Activated naive CD8-positive, alpha-beta T cell treated with anti-CD3 and anti-CD28 coated beads, Interleukin-2, amount 50 U/mL, for 24 hours (primary cell): ENCODE measurements around the gene RCCD1.
"Not testable (repeated sequence)": the region's sequence is repeated elsewhere in the genome, so short reads cannot be mapped to it uniquely, and the experiment has no call there.

Source experiments
- ATAC-seq: fragments of 150-1000 bp; cut with Tn5 transposase; one replicate; pipeline ENCODE4 v1.10.0; 2021
- DNase-seq: peaks from one replicate; pipeline ENCODE4 v3.0.0; 2021
- H3K27ac Mint-ChIP-seq: one replicate; pipeline ENCODE4 v1.8.0; 2021; ENCODE audit warnings: mild to moderate bottlenecking, mixed read lengths
- H3K27me3 Mint-ChIP-seq: one replicate; pipeline ENCODE4 v1.8.0; 2021; ENCODE audit warnings: mixed read lengths
- H3K36me3 Mint-ChIP-seq: one replicate; pipeline ENCODE4 v1.8.0; 2021; ENCODE audit warnings: low read depth, mixed read lengths
- H3K4me1 Mint-ChIP-seq: one replicate; pipeline ENCODE4 v1.8.0; 2021; ENCODE audit warnings: mixed read lengths
- H3K4me3 Mint-ChIP-seq: one replicate; pipeline ENCODE4 v1.8.0; 2021; ENCODE audit warnings: mild to moderate bottlenecking, moderate library complexity, mixed read lengths
- H3K9me3 Mint-ChIP-seq: one replicate; pipeline ENCODE4 v1.8.0; 2021; ENCODE audit warnings: mixed read lengths

The RCCD1 gene

GRCh38 chr15:90914305-90915080 lies 40.2 kb upstream of the RCCD1 start:
- peaks cover 36% of the 10 kb centered on the region for H3K36me3 Mint-ChIP-seq
- no peak overlapping the region for H3K4me3 Mint-ChIP-seq
- no peak overlapping the region for H3K27ac Mint-ChIP-seq
- no peaks in the 10 kb centered on the region for H3K9me3 Mint-ChIP-seq
- ATAC-seq (no peak), DNase-seq (no peak)
- no peaks in the 10 kb centered on the region for H3K4me1 Mint-ChIP-seq
- no peaks in the 10 kb centered on the region for H3K27me3 Mint-ChIP-seq

GRCh38 chr15:90915216-90915807 lies 39.4 kb upstream of the RCCD1 start:
- DNase-seq (no peak), ATAC-seq (no peak)
- Mint-ChIP-seq H3K27ac (peak overlapping the region; percentile 15), H3K27me3 (no peaks in the 10 kb centered on the region), H3K4me1 (no peaks in the 10 kb centered on the region), H3K4me3 (no peak overlapping the region), H3K36me3 (peaks cover 44% of the 10 kb centered on the region), H3K9me3 (no peaks in the 10 kb centered on the region)

- ATAC-seq (peak; percentile 2), DNase-seq (no peak)
- Mint-ChIP-seq H3K4me1 (no peaks in the 10 kb centered on the region), H3K4me3 (no peak overlapping the region), H3K36me3 (peaks cover 49% of the 10 kb centered on the region), H3K27ac (no peak overlapping the region), H3K9me3 (no peaks in the 10 kb centered on the region), H3K27me3 (no peaks in the 10 kb centered on the region)
Observed at GRCh38 chr15:90915808-90916440, 38.8 kb upstream of the RCCD1 start.

- Mint-ChIP-seq H3K27ac (no peak overlapping the region), H3K36me3 (peaks cover 54% of the 10 kb centered on the region), H3K4me1 (peaks cover 2% of the 10 kb centered on the region), H3K4me3 (no peak overlapping the region), H3K27me3 (no peaks in the 10 kb centered on the region), H3K9me3 (no peaks in the 10 kb centered on the region)
- no peak for ATAC-seq
- no peak for DNase-seq
Observed at GRCh38 chr15:90916461-90916860, 38.2 kb upstream of the RCCD1 start.

- Mint-ChIP-seq H3K27me3 (no peaks in the 10 kb centered on the region), H3K27ac (no peak overlapping the region), H3K9me3 (no peaks in the 10 kb centered on the region), H3K4me1 (peaks cover 2% of the 10 kb centered on the region), H3K36me3 (peaks cover 57% of the 10 kb centered on the region), H3K4me3 (no peak overlapping the region)
- no peak for ATAC-seq
- no peak for DNase-seq
Observed at GRCh38 chr15:90917569-90917968, 37.1 kb upstream of the RCCD1 start.

- no peaks in the 10 kb centered on the region for H3K27me3 Mint-ChIP-seq
- ATAC-seq (no peak), DNase-seq (no peak)
- H3K4me3 Mint-ChIP-seq = no peak overlapping the region
- H3K4me1 Mint-ChIP-seq = peaks cover 4% of the 10 kb centered on the region
- H3K9me3 Mint-ChIP-seq = no peaks in the 10 kb centered on the region
- H3K36me3 Mint-ChIP-seq = peaks cover 51% of the 10 kb centered on the region
- no peak overlapping the region for H3K27ac Mint-ChIP-seq
Observed at GRCh38 chr15:90918034-90918788, 36.5 kb upstream of the RCCD1 start.

GRCh38 chr15:90918835-90919234 lies 35.8 kb upstream of the RCCD1 start:
- H3K9me3 Mint-ChIP-seq = no peaks in the 10 kb centered on the region
- DNase-seq (no peak), ATAC-seq (no peak)
- H3K36me3 Mint-ChIP-seq = peaks cover 45% of the 10 kb centered on the region
- H3K4me3 Mint-ChIP-seq = no peak overlapping the region
- no peaks in the 10 kb centered on the region for H3K27me3 Mint-ChIP-seq
- no peak overlapping the region for H3K27ac Mint-ChIP-seq
- peaks cover 8% of the 10 kb centered on the region for H3K4me1 Mint-ChIP-seq

- Mint-ChIP-seq H3K4me1 (peaks cover 17% of the 10 kb centered on the region), H3K27ac (no peak overlapping the region), H3K4me3 (no peak overlapping the region), H3K27me3 (no peaks in the 10 kb centered on the region), H3K36me3 (peaks cover 34% of the 10 kb centered on the region), H3K9me3 (no peaks in the 10 kb centered on the region)
- ATAC-seq (no peak), DNase-seq (no peak)
Observed at GRCh38 chr15:90921887-90922286, 32.8 kb upstream of the RCCD1 start.

- not testable (repeated sequence) for DNase-seq, H3K27me3 Mint-ChIP-seq, H3K27ac Mint-ChIP-seq, H3K4me3 Mint-ChIP-seq, H3K9me3 Mint-ChIP-seq
- peak; percentile 63 for ATAC-seq
- Mint-ChIP-seq H3K36me3 (peaks cover 30% of the 10 kb centered on the region), H3K4me1 (peaks cover 17% of the 10 kb centered on the region)
Observed at GRCh38 chr15:90922712-90923322, 31.9 kb upstream of the RCCD1 start.

- Mint-ChIP-seq H3K27me3 (no peaks in the 10 kb centered on the region), H3K9me3 (no peaks in the 10 kb centered on the region), H3K27ac (no peak overlapping the region), H3K4me3 (no peak overlapping the region), H3K36me3 (peaks cover 21% of the 10 kb centered on the region), H3K4me1 (peaks cover 24% of the 10 kb centered on the region)
- DNase-seq (no peak), ATAC-seq (peak; percentile 69)
Observed at GRCh38 chr15:90924375-90924774, 30.3 kb upstream of the RCCD1 start.

- not testable (repeated sequence) for H3K27me3 Mint-ChIP-seq, ATAC-seq, H3K36me3 Mint-ChIP-seq, DNase-seq, H3K27ac Mint-ChIP-seq, H3K9me3 Mint-ChIP-seq, H3K4me3 Mint-ChIP-seq
- peaks cover 42% of the 10 kb centered on the region for H3K4me1 Mint-ChIP-seq
Observed at GRCh38 chr15:90926766-90927165, 27.9 kb upstream of the RCCD1 start.

GRCh38 chr15:90928106-90928505 lies 26.6 kb upstream of the RCCD1 start:
- not testable (repeated sequence) for ATAC-seq, DNase-seq, H3K36me3 Mint-ChIP-seq, H3K27ac Mint-ChIP-seq, H3K27me3 Mint-ChIP-seq, H3K9me3 Mint-ChIP-seq
- Mint-ChIP-seq H3K4me3 (peak overlapping the region; percentile 57), H3K4me1 (peaks cover 46% of the 10 kb centered on the region)

GRCh38 chr15:90929246-90930019 lies 25.3 kb upstream of the RCCD1 start:
- Mint-ChIP-seq H3K36me3 (no peaks in the 10 kb centered on the region), H3K4me1 (peaks cover 48% of the 10 kb centered on the region), H3K9me3 (no peaks in the 10 kb centered on the region), H3K4me3 (peak overlapping the region; percentile 98), H3K27me3 (no peaks in the 10 kb centered on the region), H3K27ac (peak overlapping the region; percentile 99)
- ATAC-seq (no peak), DNase-seq (no peak)
